Activated naive CD8-positive, alpha-beta T cell treated with anti-CD3 and anti-CD28 coated beads, Interleukin-2, amount 50 U/mL, for 24 hours (primary cell): ENCODE results near the gene LMF1.

ENCODE experiments used
- ATAC-seq: fragments of 150-1000 bp; cut with Tn5 transposase; one replicate; pipeline ENCODE4 v1.10.0; 2021
- DNase-seq: peaks from one replicate; pipeline ENCODE4 v3.0.0; 2021
- H3K27ac Mint-ChIP-seq: one replicate; pipeline ENCODE4 v1.8.0; 2021; ENCODE audit warnings: mild to moderate bottlenecking, mixed read lengths
- H3K27me3 Mint-ChIP-seq: one replicate; pipeline ENCODE4 v1.8.0; 2021; ENCODE audit warnings: mixed read lengths
- H3K36me3 Mint-ChIP-seq: one replicate; pipeline ENCODE4 v1.8.0; 2021; ENCODE audit warnings: low read depth, mixed read lengths
- H3K4me1 Mint-ChIP-seq: one replicate; pipeline ENCODE4 v1.8.0; 2021; ENCODE audit warnings: mixed read lengths
- H3K4me3 Mint-ChIP-seq: one replicate; pipeline ENCODE4 v1.8.0; 2021; ENCODE audit warnings: mild to moderate bottlenecking, moderate library complexity, mixed read lengths
- H3K9me3 Mint-ChIP-seq: one replicate; pipeline ENCODE4 v1.8.0; 2021; ENCODE audit warnings: mixed read lengths

The LMF1 gene

DNA sequence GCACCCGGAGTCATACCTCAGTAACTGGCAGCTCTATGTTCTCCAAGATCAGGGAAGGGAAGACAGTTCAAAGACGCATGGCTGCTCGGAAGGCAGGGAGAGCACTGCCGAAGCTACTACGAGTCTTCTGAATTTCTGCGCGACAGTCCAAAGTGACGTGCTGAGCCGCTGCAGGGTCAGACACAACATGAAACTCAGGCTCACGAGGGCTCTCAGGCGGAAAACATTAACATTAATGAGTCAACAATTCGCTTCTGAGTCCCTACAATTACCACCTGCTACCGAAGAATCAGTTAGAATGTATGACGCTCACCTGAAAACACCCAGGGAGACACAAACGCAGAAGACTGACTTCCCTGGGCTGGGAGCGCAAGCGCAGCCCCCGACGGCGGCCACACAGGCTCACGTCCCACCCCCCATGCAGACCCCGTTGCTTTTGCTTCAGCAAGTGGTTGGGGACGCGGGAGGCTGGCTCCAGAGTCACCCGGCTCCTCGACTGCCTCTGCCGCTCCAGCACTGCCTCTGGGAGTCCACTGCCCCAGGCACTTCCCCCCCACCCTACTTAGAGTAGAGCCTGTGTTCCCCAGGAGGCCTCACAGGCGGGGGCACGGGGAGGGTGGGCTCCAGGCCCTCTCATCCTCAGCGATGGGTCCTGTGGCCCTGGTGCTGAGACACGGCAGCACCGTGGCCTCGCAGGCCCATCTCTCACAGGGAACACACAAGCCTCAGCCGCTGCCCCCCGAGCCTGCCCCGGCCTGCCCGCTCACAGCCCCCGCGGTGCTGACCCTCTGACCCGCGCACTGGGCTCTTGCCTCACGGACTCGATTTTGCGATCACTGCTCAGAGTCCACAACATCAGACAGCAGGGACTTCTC lies 38.9 kb downstream of the LMF1 start:
- H3K4me1 Mint-ChIP-seq: peaks cover 12% of the 10 kb centered on the region
- no peaks in the 10 kb centered on the region for H3K27me3 Mint-ChIP-seq
- no peak for DNase-seq
- no peak overlapping the region for H3K4me3 Mint-ChIP-seq
- peaks cover 2% of the 10 kb centered on the region for H3K36me3 Mint-ChIP-seq
- no peaks in the 10 kb centered on the region for H3K9me3 Mint-ChIP-seq
- ATAC-seq: no peak
- H3K27ac Mint-ChIP-seq: no peak overlapping the region

DNA sequence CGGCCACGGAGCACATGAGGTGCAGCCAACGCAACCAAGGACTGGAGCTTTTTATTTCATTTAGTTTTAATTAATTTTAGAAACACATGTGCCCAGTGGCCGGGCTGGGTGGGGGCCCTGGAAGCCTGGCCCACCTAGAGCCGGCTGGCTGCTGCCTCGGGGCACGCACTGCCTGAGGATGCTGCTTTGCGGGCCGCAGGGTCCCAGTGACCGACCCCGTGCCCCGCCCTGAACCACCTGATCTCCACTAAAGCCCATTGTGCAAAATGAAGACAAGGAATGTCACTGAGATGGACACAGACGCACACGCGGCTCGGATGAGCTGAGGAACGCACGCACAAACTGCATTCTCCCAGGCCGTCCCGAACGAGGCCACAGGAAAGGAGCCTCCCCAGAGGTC lies 39.6 kb downstream of the LMF1 start:
- ATAC-seq: no peak
- peaks cover 8% of the 10 kb centered on the region for H3K4me1 Mint-ChIP-seq
- peaks cover 5% of the 10 kb centered on the region for H3K36me3 Mint-ChIP-seq
- H3K27ac Mint-ChIP-seq: no peak overlapping the region
- H3K27me3 Mint-ChIP-seq: no peaks in the 10 kb centered on the region
- no peak for DNase-seq
- H3K9me3 Mint-ChIP-seq: peaks cover 3% of the 10 kb centered on the region
- H3K4me3 Mint-ChIP-seq: no peak overlapping the region

- Mint-ChIP-seq H3K27ac (no peak overlapping the region), H3K4me3 (no peak overlapping the region), H3K9me3 (peaks cover 3% of the 10 kb centered on the region), H3K4me1 (peaks cover 4% of the 10 kb centered on the region), H3K36me3 (peaks cover 8% of the 10 kb centered on the region), H3K27me3 (no peaks in the 10 kb centered on the region)
- ATAC-seq (no peak), DNase-seq (no peak)
These were observed 40.3 kb downstream of the LMF1 start for GRCh38 chr16:930511-930910.

- H3K4me3 Mint-ChIP-seq: no peak overlapping the region
- H3K9me3 Mint-ChIP-seq: peaks cover 3% of the 10 kb centered on the region
- ATAC-seq (no peak), DNase-seq (no peak)
- peaks cover 8% of the 10 kb centered on the region for H3K36me3 Mint-ChIP-seq
- no peak overlapping the region for H3K27ac Mint-ChIP-seq
- no peaks in the 10 kb centered on the region for H3K4me1 Mint-ChIP-seq
- H3K27me3 Mint-ChIP-seq: no peaks in the 10 kb centered on the region
These were observed 40.7 kb downstream of the LMF1 start for GRCh38 chr16:930076-930475.

DNA sequence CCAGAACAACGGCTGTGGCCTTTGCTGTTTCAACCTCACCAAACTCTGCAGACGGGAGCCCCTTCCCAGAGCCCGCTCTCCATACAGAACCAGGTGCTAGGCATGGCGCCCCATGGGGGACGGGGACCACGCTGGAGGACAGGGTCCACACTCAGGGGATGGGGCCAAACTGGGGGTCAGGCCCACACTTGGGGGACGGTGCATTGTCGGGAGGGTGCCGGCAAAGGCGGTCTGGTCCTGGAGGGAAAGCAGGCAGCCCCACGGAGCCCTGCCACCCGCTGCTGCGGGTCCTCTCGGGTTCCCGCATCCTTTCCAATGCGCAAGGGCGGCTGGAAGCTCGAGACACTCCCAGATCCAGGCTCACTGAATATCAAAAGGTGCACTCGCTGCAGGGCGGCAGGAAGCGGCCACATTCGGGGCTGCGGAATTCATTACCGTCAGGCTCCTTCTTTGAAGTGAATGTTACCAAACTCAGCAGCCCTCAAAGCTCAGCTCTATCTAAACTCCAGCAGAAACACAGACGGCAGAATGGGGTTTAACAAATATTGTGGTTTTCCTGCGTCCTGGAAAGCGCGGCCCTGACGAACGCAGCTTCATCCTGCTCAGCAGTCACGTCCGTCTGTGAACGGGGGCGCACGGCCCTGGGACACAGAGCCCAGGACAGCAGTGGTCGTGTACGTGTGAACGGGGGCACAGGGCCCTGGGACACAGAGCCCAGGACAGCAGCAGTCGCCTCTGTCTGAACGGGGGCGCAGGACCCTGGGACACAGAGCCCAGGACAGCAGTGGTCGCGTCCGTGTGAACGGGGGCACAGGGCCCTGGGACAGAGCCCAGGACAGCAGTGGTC lies 41.3 kb downstream of the LMF1 start:
- Mint-ChIP-seq H3K4me1 (no peaks in the 10 kb centered on the region), H3K27me3 (no peaks in the 10 kb centered on the region), H3K9me3 (peaks cover 3% of the 10 kb centered on the region), H3K4me3 (no peak overlapping the region), H3K36me3 (peaks cover 8% of the 10 kb centered on the region), H3K27ac (no peak overlapping the region)
- DNase-seq (no peak), ATAC-seq (no peak)

DNA sequence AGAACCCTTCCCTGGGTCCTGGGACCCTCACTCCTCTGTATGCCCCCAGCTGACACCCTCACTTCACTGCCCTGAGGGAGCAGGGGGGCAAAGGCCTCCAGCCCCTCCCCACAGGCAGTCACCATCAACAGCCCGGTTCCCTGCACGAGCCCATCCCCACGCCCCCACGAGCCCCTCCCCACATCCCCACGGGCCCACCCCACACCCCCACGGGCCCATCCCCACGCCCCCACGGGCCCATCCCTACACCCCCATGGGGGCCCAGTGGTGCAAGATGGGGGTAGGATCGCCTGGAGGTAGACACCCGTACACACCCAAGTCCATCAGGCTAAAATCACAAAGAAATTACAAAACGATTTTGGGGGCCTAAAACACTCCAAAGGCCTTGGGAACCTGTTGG lies 42.3 kb downstream of the LMF1 start:
- DNase-seq: no peak
- Mint-ChIP-seq H3K27me3 (no peaks in the 10 kb centered on the region), H3K4me1 (no peaks in the 10 kb centered on the region), H3K27ac (no peak overlapping the region), H3K9me3 (peaks cover 3% of the 10 kb centered on the region), H3K36me3 (peaks cover 10% of the 10 kb centered on the region), H3K4me3 (no peak overlapping the region)
- ATAC-seq: no peak

GRCh38 chr16:927931-928330 lies 42.9 kb downstream of the LMF1 start:
- Mint-ChIP-seq H3K4me3 (no peak overlapping the region), H3K4me1 (no peaks in the 10 kb centered on the region), H3K9me3 (peaks cover 3% of the 10 kb centered on the region), H3K27ac (no peak overlapping the region), H3K27me3 (no peaks in the 10 kb centered on the region), H3K36me3 (peaks cover 10% of the 10 kb centered on the region)
- ATAC-seq (no peak), DNase-seq (no peak)

GRCh38 chr16:927406-927805 lies 43.4 kb downstream of the LMF1 start:
- H3K27me3 Mint-ChIP-seq: no peaks in the 10 kb centered on the region
- ATAC-seq (no peak), DNase-seq (no peak)
- H3K4me1 Mint-ChIP-seq: no peaks in the 10 kb centered on the region
- H3K9me3 Mint-ChIP-seq: peaks cover 3% of the 10 kb centered on the region
- H3K36me3 Mint-ChIP-seq: peaks cover 11% of the 10 kb centered on the region
- no peak overlapping the region for H3K4me3 Mint-ChIP-seq
- no peak overlapping the region for H3K27ac Mint-ChIP-seq

DNA sequence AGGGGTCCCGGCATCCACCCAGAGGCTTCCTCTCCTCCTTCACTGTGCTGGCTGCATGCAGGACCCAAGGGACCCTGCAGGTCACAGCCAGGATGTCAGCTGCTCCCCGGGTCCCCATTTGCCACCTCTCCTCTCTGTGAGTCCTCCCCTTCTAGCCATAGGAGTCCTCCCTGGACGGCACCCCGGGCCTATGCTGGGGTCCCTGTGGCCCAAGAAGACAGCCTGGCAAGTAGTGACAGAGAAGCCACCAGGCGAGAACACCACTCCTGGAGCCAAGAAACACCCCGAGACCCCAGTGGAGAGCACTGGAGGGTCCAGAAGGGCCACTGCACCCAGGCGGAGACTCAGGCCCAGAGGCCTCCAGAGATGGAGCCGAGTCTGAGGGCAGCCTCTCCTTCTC lies 44.1 kb downstream of the LMF1 start:
- Mint-ChIP-seq H3K27ac (no peak overlapping the region), H3K27me3 (no peaks in the 10 kb centered on the region), H3K36me3 (peaks cover 15% of the 10 kb centered on the region), H3K9me3 (peaks cover 3% of the 10 kb centered on the region), H3K4me3 (no peak overlapping the region), H3K4me1 (no peaks in the 10 kb centered on the region)
- DNase-seq: no peak
- ATAC-seq: no peak

- no peaks in the 10 kb centered on the region for H3K4me1 Mint-ChIP-seq
- H3K27ac Mint-ChIP-seq: no peak overlapping the region
- no peak for ATAC-seq
These were observed 46.0 kb downstream of the LMF1 start for GRCh38 chr16:924806-925205.

GRCh38 chr16:924063-924462 lies 46.7 kb downstream of the LMF1 start:
- no peaks in the 10 kb centered on the region for H3K4me1 Mint-ChIP-seq
- peaks cover 3% of the 10 kb centered on the region for H3K9me3 Mint-ChIP-seq
- peaks cover 16% of the 10 kb centered on the region for H3K36me3 Mint-ChIP-seq
- H3K27me3 Mint-ChIP-seq: no peaks in the 10 kb centered on the region
- DNase-seq (no peak), ATAC-seq (no peak)
- H3K27ac Mint-ChIP-seq: no peak overlapping the region
- H3K4me3 Mint-ChIP-seq: no peak overlapping the region

More at GRCh38 chr16:924806-925205, 46.0 kb downstream of the LMF1 start:
- Mint-ChIP-seq H3K9me3 (peaks cover 3% of the 10 kb centered on the region), H3K27me3 (no peaks in the 10 kb centered on the region), H3K4me3 (no peak overlapping the region), H3K36me3 (peaks cover 16% of the 10 kb centered on the region)
- DNase-seq: no peak

GRCh38 chr16:923184-923583 lies 47.6 kb downstream of the LMF1 start:
- peaks cover 3% of the 10 kb centered on the region for H3K9me3 Mint-ChIP-seq

GRCh38 chr16:922051-922450 lies 48.7 kb downstream of the LMF1 start:
- no peaks in the 10 kb centered on the region for H3K4me1 Mint-ChIP-seq
- H3K27ac Mint-ChIP-seq: no peak overlapping the region
- H3K27me3 Mint-ChIP-seq: no peaks in the 10 kb centered on the region
- DNase-seq (no peak), ATAC-seq (no peak)
- H3K4me3 Mint-ChIP-seq: no peak overlapping the region
- H3K9me3 Mint-ChIP-seq: peaks cover 3% of the 10 kb centered on the region
- peaks cover 16% of the 10 kb centered on the region for H3K36me3 Mint-ChIP-seq

More at GRCh38 chr16:923184-923583, 47.6 kb downstream of the LMF1 start:
- H3K27ac Mint-ChIP-seq: no peak overlapping the region
- no peak for DNase-seq
- peaks cover 16% of the 10 kb centered on the region for H3K36me3 Mint-ChIP-seq
- H3K4me3 Mint-ChIP-seq: no peak overlapping the region
- no peaks in the 10 kb centered on the region for H3K27me3 Mint-ChIP-seq
- no peak for ATAC-seq
- no peaks in the 10 kb centered on the region for H3K4me1 Mint-ChIP-seq

DNA sequence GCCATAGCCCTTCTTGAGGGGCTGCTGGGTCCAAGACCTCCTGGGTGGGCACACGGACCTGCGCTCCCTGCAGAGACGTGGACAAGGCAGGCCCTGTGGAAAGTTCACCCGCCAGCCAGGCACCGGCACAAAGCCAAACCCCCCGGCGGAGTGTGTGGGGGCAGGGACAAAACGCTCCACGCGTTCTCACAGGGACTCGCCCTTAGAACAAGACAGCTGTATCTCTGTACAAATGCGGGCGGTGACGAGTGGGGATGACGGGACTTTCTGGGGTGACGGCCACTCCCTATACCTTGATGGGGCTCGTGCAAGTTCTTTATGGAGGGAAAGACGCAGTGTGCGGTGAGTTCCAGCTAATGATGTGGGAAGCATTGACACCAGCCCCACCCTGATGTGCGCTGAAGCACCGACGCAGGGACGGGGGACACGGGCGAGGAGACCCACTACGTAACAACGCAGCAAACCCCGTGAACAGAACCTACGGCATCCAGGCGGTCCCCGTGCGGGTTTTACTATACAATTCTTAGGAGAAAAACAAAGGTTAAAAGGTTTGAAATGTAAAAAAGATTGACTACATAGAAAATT lies 49.4 kb downstream of the LMF1 start:
- Mint-ChIP-seq H3K4me1 (no peaks in the 10 kb centered on the region), H3K27me3 (no peaks in the 10 kb centered on the region), H3K4me3 (no peak overlapping the region), H3K27ac (no peak overlapping the region), H3K9me3 (peaks cover 3% of the 10 kb centered on the region), H3K36me3 (peaks cover 16% of the 10 kb centered on the region)
- DNase-seq: no peak
- no peak for ATAC-seq

GRCh38 chr16:920717-921116 lies 50.1 kb downstream of the LMF1 start:
- Mint-ChIP-seq H3K36me3 (peaks cover 11% of the 10 kb centered on the region), H3K4me3 (no peak overlapping the region), H3K27ac (no peak overlapping the region), H3K9me3 (no peaks in the 10 kb centered on the region), H3K27me3 (no peaks in the 10 kb centered on the region), H3K4me1 (no peaks in the 10 kb centered on the region)
- ATAC-seq: no peak
- DNase-seq: no peak
